Measurements from ENCODE around the gene NCKIPSD.

Gene NCKIPSD

DNA sequence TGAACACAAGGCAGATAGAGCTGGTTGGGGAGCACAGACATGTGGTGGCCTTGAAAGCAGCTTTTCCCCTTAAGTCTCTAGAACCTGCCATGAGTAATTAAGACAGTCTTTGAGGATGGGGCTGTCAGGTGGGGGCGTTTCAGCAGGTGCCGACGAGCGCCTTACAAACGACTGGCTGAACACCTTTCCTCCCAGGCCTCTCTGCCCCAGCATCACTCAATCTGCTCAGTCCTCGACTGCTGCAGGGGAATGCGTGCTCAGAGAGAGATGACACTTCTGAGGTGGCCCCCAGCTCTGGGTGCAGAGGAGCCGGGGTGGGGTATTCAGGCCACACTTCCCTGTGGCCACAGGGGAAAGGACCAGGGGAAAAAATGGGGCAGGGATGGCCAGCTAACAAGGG is 8.1 kb upstream of the NCKIPSD start:
- no peak overlapping the region for H3K4ac ChIP-seq (ENCODE audit: low read depth in 1 of 2, low read length in 2 of 2)
- H2AK5ac ChIP-seq (ENCODE audit: low read length, severe bottlenecking), result no peak overlapping the region
- H3K18ac ChIP-seq (ENCODE audit: low read depth in 1 of 2, low read length in 2 of 2), result no peak overlapping the region
- H2BK120ac ChIP-seq (ENCODE audit: low read depth, low read length), result no peak overlapping the region
- 97% methylated on average over 8 of the region's 8 CpGs for WGBS
- H3K9ac ChIP-seq (ENCODE audit: low read length), result peak overlapping the region; percentile 86
- peak overlapping the region; percentile 1 for H3K4me2 ChIP-seq (ENCODE audit: low read length, poor library complexity, severe bottlenecking)
- H2BK5ac ChIP-seq (ENCODE audit: low read depth, low read length, poor library complexity, severe bottlenecking), result no peak overlapping the region
- no peak overlapping the region for H3K14ac ChIP-seq (ENCODE audit: low read length in 2 of 2)
- no peaks in the 10 kb centered on the region for H3K9me3 ChIP-seq (ENCODE audit: control insufficient read depth, low read length)
- DNase-seq, result no peak
- no peak overlapping the region for H2BK12ac ChIP-seq (ENCODE audit: low read length in 2 of 2)
- H3K23ac ChIP-seq (ENCODE audit: low read length in 2 of 2), result no peak overlapping the region
- peaks cover 19% of the 10 kb centered on the region for H3K4me1 ChIP-seq (ENCODE audit: control insufficient read depth, insufficient read depth, low read depth, low read length)
- peaks cover 59 to 68% of the 10 kb centered on the region in 2 experiments for H3K36me3 ChIP-seq (ENCODE audit: control insufficient read depth in 1 of 2, insufficient read depth in 2 of 2, low read depth in 1 of 2, low read length in 2 of 2)
- no peak overlapping the region for H4K8ac ChIP-seq (ENCODE audit: low read length)
- H2AFZ ChIP-seq (ENCODE audit: low read depth, low read length), result no peak overlapping the region
- no peak overlapping the region for H2BK15ac ChIP-seq (ENCODE audit: low read depth, poor library complexity, severe bottlenecking)
- no peak overlapping the region for H4K91ac ChIP-seq (ENCODE audit: low read length)
- peak overlapping the region; percentile 40 for H3K27ac ChIP-seq (ENCODE audit: low read length, poor library complexity, severe bottlenecking)
- H3K79me1 ChIP-seq (replicated peaks; ENCODE audit: low read length, poor library complexity, severe bottlenecking), result peaks cover 14% of the 10 kb centered on the region
- peak overlapping the region in 1 of 2 experiments; percentile 76 for H3K4me3 ChIP-seq (ENCODE audit: insufficient read depth in 1 of 2, low read depth in 1 of 2, low read length in 2 of 2)
- no peaks in the 10 kb centered on the region for H3K27me3 ChIP-seq (ENCODE audit: control insufficient read depth in 1 of 2, insufficient read depth in 1 of 2, low read length in 2 of 2)

DNA sequence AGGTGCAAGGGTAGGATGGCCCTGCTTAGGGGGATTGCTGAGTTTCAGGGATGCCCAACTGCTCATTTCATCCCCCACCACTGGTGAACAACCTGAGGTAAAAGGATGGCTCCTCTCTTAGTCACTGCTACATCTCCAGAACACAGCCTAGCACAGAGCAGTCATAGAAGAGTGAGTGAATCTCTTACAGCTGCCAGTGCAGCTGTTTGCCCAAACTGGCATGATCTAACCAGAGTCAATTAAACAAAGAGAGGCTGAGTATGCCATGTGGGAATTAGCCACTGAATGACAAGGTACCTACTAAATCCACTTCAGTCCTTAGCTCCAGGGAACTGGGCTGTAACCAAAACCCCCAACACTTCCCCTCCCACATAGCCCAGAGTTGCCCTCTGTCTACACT is 6.8 kb upstream of the NCKIPSD start:
- peak overlapping the region; percentile 86 for H3K9ac ChIP-seq (ENCODE audit: low read length)
- no peak overlapping the region for H4K91ac ChIP-seq (ENCODE audit: low read length)
- no peak overlapping the region for H3K4me2 ChIP-seq (ENCODE audit: low read length, poor library complexity, severe bottlenecking)
- H2AFZ ChIP-seq (ENCODE audit: low read depth, low read length), result no peak overlapping the region
- H3K27ac ChIP-seq (ENCODE audit: low read length, poor library complexity, severe bottlenecking), result no peak overlapping the region
- no peak overlapping the region for H2BK12ac ChIP-seq (ENCODE audit: low read length in 2 of 2)
- H2BK15ac ChIP-seq (ENCODE audit: low read depth, poor library complexity, severe bottlenecking), result no peak overlapping the region
- H3K18ac ChIP-seq (ENCODE audit: low read depth in 1 of 2, low read length in 2 of 2), result no peak overlapping the region
- peaks cover 64 to 71% of the 10 kb centered on the region in 2 experiments for H3K36me3 ChIP-seq (ENCODE audit: control insufficient read depth in 1 of 2, insufficient read depth in 2 of 2, low read depth in 1 of 2, low read length in 2 of 2)
- no peak overlapping the region for H2BK5ac ChIP-seq (ENCODE audit: low read depth, low read length, poor library complexity, severe bottlenecking)
- no peak overlapping the region for H3K4me3 ChIP-seq (ENCODE audit: insufficient read depth in 1 of 2, low read depth in 1 of 2, low read length in 2 of 2)
- H2BK120ac ChIP-seq (ENCODE audit: low read depth, low read length), result no peak overlapping the region
- no peaks in the 10 kb centered on the region for H3K27me3 ChIP-seq (ENCODE audit: control insufficient read depth in 1 of 2, insufficient read depth in 1 of 2, low read length in 2 of 2)
- peaks cover 21% of the 10 kb centered on the region for H3K79me1 ChIP-seq (replicated peaks; ENCODE audit: low read length, poor library complexity, severe bottlenecking)
- H3K23ac ChIP-seq (ENCODE audit: low read length in 2 of 2), result no peak overlapping the region
- H4K8ac ChIP-seq (ENCODE audit: low read length), result no peak overlapping the region
- no peaks in the 10 kb centered on the region for H3K9me3 ChIP-seq (ENCODE audit: control insufficient read depth, low read length)
- H3K4me1 ChIP-seq (ENCODE audit: control insufficient read depth, insufficient read depth, low read depth, low read length), result peaks cover 21% of the 10 kb centered on the region
- no peak overlapping the region for H2AK5ac ChIP-seq (ENCODE audit: low read length, severe bottlenecking)
- no peak overlapping the region for H3K14ac ChIP-seq (ENCODE audit: low read length in 2 of 2)
- H3K4ac ChIP-seq (ENCODE audit: low read depth in 1 of 2, low read length in 2 of 2), result no peak overlapping the region
- DNase-seq, result no peak

DNA sequence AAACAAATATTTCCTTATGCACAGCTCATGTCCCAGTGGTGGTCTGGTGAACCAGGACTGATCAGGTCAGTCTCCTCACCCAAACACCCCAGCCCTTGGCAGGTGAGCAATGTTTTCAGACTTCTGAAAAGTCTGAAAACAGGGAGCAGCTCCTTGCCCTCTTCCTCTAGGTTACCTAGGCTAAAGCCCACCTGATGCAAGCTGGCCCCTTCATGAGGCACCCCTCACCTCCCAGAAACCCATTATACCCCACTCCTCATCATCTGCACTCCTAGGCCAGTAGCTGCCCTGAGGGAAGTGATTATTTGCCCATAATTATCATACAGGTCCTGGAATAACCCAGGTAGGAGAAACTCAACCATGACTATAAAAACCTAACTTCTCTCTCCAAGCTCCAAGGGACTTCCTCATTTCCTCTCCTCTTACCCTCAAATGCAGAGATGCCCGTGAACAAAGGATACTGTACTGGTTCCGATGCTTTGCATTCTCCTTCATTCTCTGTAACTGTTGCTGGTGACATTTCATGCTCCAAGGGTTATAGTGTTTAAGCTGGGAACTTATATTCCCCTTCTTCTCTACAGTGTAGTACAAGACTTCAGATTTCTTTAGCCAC is 5.2 kb upstream of the NCKIPSD start:
- 79% methylated on average over 2 of the region's 2 CpGs for WGBS
- Histone ChIP-seq H3K79me1 (replicated peaks; ENCODE audit: low read length, poor library complexity, severe bottlenecking) (peaks cover 25% of the 10 kb centered on the region), H2AFZ (ENCODE audit: low read depth, low read length) (no peak overlapping the region), H4K8ac (ENCODE audit: low read length) (no peak overlapping the region), H3K4me1 (ENCODE audit: control insufficient read depth, insufficient read depth, low read depth, low read length) (peaks cover 25% of the 10 kb centered on the region), H4K91ac (ENCODE audit: low read length) (no peak overlapping the region), H3K4ac (ENCODE audit: low read depth in 1 of 2, low read length in 2 of 2) (no peak overlapping the region), H2BK120ac (ENCODE audit: low read depth, low read length) (no peak overlapping the region), H3K4me2 (ENCODE audit: low read length, poor library complexity, severe bottlenecking) (no peak overlapping the region), H2BK15ac (ENCODE audit: low read depth, poor library complexity, severe bottlenecking) (no peak overlapping the region), H3K4me3 (ENCODE audit: insufficient read depth in 1 of 2, low read depth in 1 of 2, low read length in 2 of 2) (no peak overlapping the region), H3K27ac (ENCODE audit: low read length, poor library complexity, severe bottlenecking) (no peak overlapping the region), H3K36me3 (ENCODE audit: control insufficient read depth in 1 of 2, insufficient read depth in 2 of 2, low read depth in 1 of 2, low read length in 2 of 2) (peaks cover 70 to 75% of the 10 kb centered on the region in 2 experiments), H2BK12ac (ENCODE audit: low read length in 2 of 2) (no peak overlapping the region), H3K18ac (ENCODE audit: low read depth in 1 of 2, low read length in 2 of 2) (no peak overlapping the region), H3K23ac (ENCODE audit: low read length in 2 of 2) (peak overlapping the region in 1 of 2 experiments; percentile 77), H3K14ac (ENCODE audit: low read length in 2 of 2) (no peak overlapping the region), H3K9ac (ENCODE audit: low read length) (no peak overlapping the region), H2AK5ac (ENCODE audit: low read length, severe bottlenecking) (no peak overlapping the region), H2BK5ac (ENCODE audit: low read depth, low read length, poor library complexity, severe bottlenecking) (no peak overlapping the region), H3K9me3 (ENCODE audit: control insufficient read depth, low read length) (no peaks in the 10 kb centered on the region), H3K27me3 (ENCODE audit: control insufficient read depth in 1 of 2, insufficient read depth in 1 of 2, low read length in 2 of 2) (no peaks in the 10 kb centered on the region)
- DNase-seq, result no peak

DNA sequence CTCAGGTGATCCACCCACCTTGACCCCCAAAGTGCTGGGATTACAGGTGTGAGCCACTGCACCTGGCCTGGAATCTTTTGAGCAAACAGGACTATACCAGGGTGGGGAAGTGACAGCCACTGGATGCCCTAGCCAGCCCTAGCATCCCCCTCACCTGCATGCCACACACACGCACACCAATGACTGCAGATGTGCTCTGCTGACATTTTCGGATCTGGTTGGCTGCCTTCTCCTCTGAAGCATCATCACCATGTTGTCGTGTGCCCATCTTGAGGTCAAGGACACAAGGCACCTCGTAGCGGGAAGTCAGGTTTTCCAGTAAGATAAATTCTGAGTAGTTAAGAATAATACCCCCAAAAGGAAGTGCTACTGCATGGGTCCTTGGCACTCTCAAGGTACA is 3.7 kb upstream of the NCKIPSD start:
- Histone ChIP-seq H2BK5ac (ENCODE audit: low read depth, low read length, poor library complexity, severe bottlenecking) (no peak overlapping the region), H2AK5ac (ENCODE audit: low read length, severe bottlenecking) (no peak overlapping the region), H2BK12ac (ENCODE audit: low read length in 2 of 2) (no peak overlapping the region)

More for the DNA sequence above, 3.7 kb upstream of the NCKIPSD start:
- Histone ChIP-seq H3K4me2 (ENCODE audit: low read length, poor library complexity, severe bottlenecking) (no peak overlapping the region), H3K4me1 (ENCODE audit: control insufficient read depth, insufficient read depth, low read depth, low read length) (peaks cover 27% of the 10 kb centered on the region), H2BK15ac (ENCODE audit: low read depth, poor library complexity, severe bottlenecking) (no peak overlapping the region), H3K14ac (ENCODE audit: low read length in 2 of 2) (no peak overlapping the region), H3K9me3 (ENCODE audit: control insufficient read depth, low read length) (no peaks in the 10 kb centered on the region), H3K36me3 (ENCODE audit: control insufficient read depth in 1 of 2, insufficient read depth in 2 of 2, low read depth in 1 of 2, low read length in 2 of 2) (peaks cover 67 to 70% of the 10 kb centered on the region in 2 experiments), H4K91ac (ENCODE audit: low read length) (no peak overlapping the region), H4K8ac (ENCODE audit: low read length) (peak overlapping the region; percentile 12), H3K27ac (ENCODE audit: low read length, poor library complexity, severe bottlenecking) (no peak overlapping the region), H3K9ac (ENCODE audit: low read length) (no peak overlapping the region), H3K4me3 (ENCODE audit: insufficient read depth in 1 of 2, low read depth in 1 of 2, low read length in 2 of 2) (no peak overlapping the region), H3K4ac (ENCODE audit: low read depth in 1 of 2, low read length in 2 of 2) (no peak overlapping the region), H3K18ac (ENCODE audit: low read depth in 1 of 2, low read length in 2 of 2) (no peak overlapping the region), H3K27me3 (ENCODE audit: control insufficient read depth in 1 of 2, insufficient read depth in 1 of 2, low read length in 2 of 2) (no peaks in the 10 kb centered on the region), H2BK120ac (ENCODE audit: low read depth, low read length) (no peak overlapping the region), H2AFZ (ENCODE audit: low read depth, low read length) (no peak overlapping the region), H3K23ac (ENCODE audit: low read length in 2 of 2) (no peak overlapping the region), H3K79me1 (replicated peaks; ENCODE audit: low read length, poor library complexity, severe bottlenecking) (peaks cover 28% of the 10 kb centered on the region)
- no peak for DNase-seq
- 98% methylated on average over 3 of the region's 5 CpGs for WGBS

Data from mesenchymal stem cell (in vitro differentiated cells and primary cell).